Fibroblast of lung (primary cell): ENCODE measurements around the gene RTF1.

Experiments used
- EZH2 ChIP-seq: IDR thresholded peaks from 2 replicates; pipeline ENCODE4 v1.5.1; 2012; ENCODE audit warnings: low read length, control low read depth, mild to moderate bottlenecking; ENCODE audit errors: missing control alignments
- TF ChIP-seq, protein P1 (sequence below), 2 donors: IDR thresholded peaks in 1 of 2; conservative IDR thresholded peaks in 1 of 2; 1 replicate in 1 of 2; 2 replicates in 1 of 2; pipeline ENCODE4 v1.5.1; 2011 to 2012; ENCODE audit warnings: low read length in 2 of 2, control low read depth in 1 of 2, inconsistent platforms in 1 of 2, low read depth in 1 of 2, mild to moderate bottlenecking in 1 of 2

DNA sequence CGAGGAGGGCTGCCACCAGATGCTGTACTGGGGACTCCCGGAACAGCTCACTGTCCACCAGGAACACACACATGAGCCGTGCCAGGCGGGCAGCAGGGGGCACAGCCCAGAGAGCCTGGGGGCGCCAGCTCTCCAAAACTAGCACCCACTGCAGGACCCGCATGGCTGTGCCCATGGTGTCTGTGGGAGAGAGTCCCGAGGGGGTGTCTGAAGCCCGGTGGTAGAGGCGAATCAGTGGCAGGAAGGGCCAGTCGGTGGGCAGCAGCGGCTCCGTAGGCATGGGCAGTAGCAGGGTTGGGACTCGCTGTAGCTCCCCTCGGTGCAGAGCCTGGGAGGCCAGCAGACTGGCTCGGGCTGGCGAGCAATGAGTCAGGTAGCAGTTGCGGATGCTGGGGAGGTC lies 103.7 kb downstream of the RTF1 start:
- TF ChIP-seq, protein P1, sequence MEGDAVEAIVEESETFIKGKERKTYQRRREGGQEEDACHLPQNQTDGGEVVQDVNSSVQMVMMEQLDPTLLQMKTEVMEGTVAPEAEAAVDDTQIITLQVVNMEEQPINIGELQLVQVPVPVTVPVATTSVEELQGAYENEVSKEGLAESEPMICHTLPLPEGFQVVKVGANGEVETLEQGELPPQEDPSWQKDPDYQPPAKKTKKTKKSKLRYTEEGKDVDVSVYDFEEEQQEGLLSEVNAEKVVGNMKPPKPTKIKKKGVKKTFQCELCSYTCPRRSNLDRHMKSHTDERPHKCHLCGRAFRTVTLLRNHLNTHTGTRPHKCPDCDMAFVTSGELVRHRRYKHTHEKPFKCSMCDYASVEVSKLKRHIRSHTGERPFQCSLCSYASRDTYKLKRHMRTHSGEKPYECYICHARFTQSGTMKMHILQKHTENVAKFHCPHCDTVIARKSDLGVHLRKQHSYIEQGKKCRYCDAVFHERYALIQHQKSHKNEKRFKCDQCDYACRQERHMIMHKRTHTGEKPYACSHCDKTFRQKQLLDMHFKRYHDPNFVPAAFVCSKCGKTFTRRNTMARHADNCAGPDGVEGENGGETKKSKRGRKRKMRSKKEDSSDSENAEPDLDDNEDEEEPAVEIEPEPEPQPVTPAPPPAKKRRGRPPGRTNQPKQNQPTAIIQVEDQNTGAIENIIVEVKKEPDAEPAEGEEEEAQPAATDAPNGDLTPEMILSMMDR (conservative IDR thresholded peaks at IDR 0.05 in 1 of 2, IDR thresholded peaks at IDR 0.05 in 1 of 2; ENCODE audit: low read depth in 1 of 2, low read length in 2 of 2), result no peak
- no peak for TF ChIP-seq EZH2
